OCI-LY7 (cell line): ENCODE measurements around the gene FLNA. TPM values are rescaled to one million over a fixed set of nuclear protein-coding genes. Genes with fewer than 3 reads are reported as not detected.

Experiments used
- BruUV-seq: library from RNA; stranded (reverse); fragments of 400-500 nt; replicated peaks from 2 replicates; lab custom pipeline; 2021; lab: Mats Ljungman, UMichigan
- CTCF ChIA-PET: fragments of 300-600 bp; sonication (Branson Sonifier 250); formaldehyde crosslinking; loops from one replicate; lab custom pipeline; 2022; ENCODE audit warnings: antibody characterized with exemption; ENCODE audit not compliant: unreplicated experiment; lab: Charles Lee
- POLR2A ChIA-PET: fragments of 300-600 bp; sonication (Branson Sonifier 250); formaldehyde crosslinking; loops from one replicate; lab custom pipeline; 2022; ENCODE audit warnings: antibody characterized with exemption; lab: Charles Lee
- DNase-seq: peaks from one replicate; pipeline ENCODE4 v3.0.0-alpha.2; 2015; ENCODE audit warnings: low spot score
- H2AFZ ChIP-seq: fragments of 200-600 bp; sonication (generic), shearing (Covaris generic); 2 replicates; pipeline ENCODE4 v1.6.1; 2014; ENCODE audit warnings: mild to moderate bottlenecking, antibody characterized with exemption, low read length, moderate library complexity
- H3K27ac ChIP-seq: fragments of 200-600 bp; sonication (generic); 2 replicates; pipeline ENCODE4 v1.5.1; 2014; ENCODE audit warnings: mixed run types, low read depth, mild to moderate bottlenecking, moderate library complexity, low read length, inconsistent platforms; ENCODE audit not compliant: poor library complexity, severe bottlenecking
- H3K36me3 ChIP-seq: fragments of 200-600 bp; sonication (generic); 2 replicates; pipeline ENCODE4 v1.6.1; 2014; ENCODE audit warnings: mild to moderate bottlenecking, antibody characterized with exemption, low read length, moderate library complexity, mixed read lengths; ENCODE audit not compliant: insufficient read depth
- H3K4me1 ChIP-seq: fragments of 200-600 bp; sonication (generic); 2 replicates; pipeline ENCODE4 v1.5.1; 2014; ENCODE audit warnings: mild to moderate bottlenecking, low read length; ENCODE audit not compliant: insufficient read depth, poor library complexity, severe bottlenecking
- H3K4me2 ChIP-seq: fragments of 200-600 bp; sonication (generic); 2 replicates; pipeline ENCODE4 v1.6.1; 2014; ENCODE audit warnings: mild to moderate bottlenecking, low read length
- H3K4me3 ChIP-seq: fragments of 200-600 bp; sonication (generic); 2 replicates; pipeline ENCODE4 v1.5.1; 2014; ENCODE audit warnings: mild to moderate bottlenecking, low read depth, low read length; ENCODE audit not compliant: poor library complexity, severe bottlenecking
- H3K79me2 ChIP-seq: fragments of 200-600 bp; sonication (generic); 2 replicates; pipeline ENCODE4 v1.6.1; 2016; ENCODE audit warnings: low read depth, mild to moderate bottlenecking, low read length, moderate library complexity, mixed read lengths; ENCODE audit not compliant: insufficient read depth
- H3K9me2 ChIP-seq: fragments of 200-600 bp; sonication (generic); 2 replicates; pipeline ENCODE4 v1.6.1; 2016; ENCODE audit warnings: mild to moderate bottlenecking, low read length, mixed read lengths; ENCODE audit not compliant: insufficient read depth
- H3K9me3 ChIP-seq: fragments of 200-600 bp; sonication (generic); 2 replicates; pipeline ENCODE4 v1.6.1; 2014; ENCODE audit warnings: mild to moderate bottlenecking, mixed run types, low read length, mixed read lengths
- H4K20me1 ChIP-seq: fragments of 200-600 bp; sonication (generic); 2 replicates; pipeline ENCODE4 v1.6.1; 2014; ENCODE audit warnings: mild to moderate bottlenecking, antibody characterized with exemption, low read length, moderate library complexity, mixed read lengths; ENCODE audit not compliant: insufficient read depth
- EZH2phosphoT487 ChIP-seq: fragments of 200-600 bp; sonication (generic); IDR thresholded peaks from 2 replicates; pipeline ENCODE4 v1.6.1; 2018; ENCODE audit warnings: low read depth, borderline replicate concordance, mild to moderate bottlenecking, mixed run types, antibody characterized with exemption, low read length, moderate library complexity, mixed read lengths
- intact Hi-C: fragments of 100-400 bp; cut with micrococcal nuclease; formaldehyde crosslinking; loops from one replicate; pipeline ENCODE4 v1.10.0; 2022; ENCODE audit not compliant: unreplicated experiment
- total RNA-seq, 2 experiments: library from RNA; depleted of rRNA in 1 of 2; stranded (reverse); fragments of >200 nt in 1 of 2; shearing (Covaris generic) in 1 of 2; gene quantifications; 2 replicates each; pipeline ENCODE4 v1.2.3, GENCODE V29; 2014 to 2022
- TF ChIP-seq, protein P1 (sequence below): fragments of 200-600 bp; sonication (generic); conservative IDR thresholded peaks from 2 replicates; pipeline ENCODE4 v1.5.1; 2014; ENCODE audit warnings: mild to moderate bottlenecking, antibody characterized with exemption, low read length, moderate library complexity, mixed read lengths

The FLNA gene
- total RNA-seq, 2 experiments from 2014 or later = 78.8 to 97.7 TPM

DNA sequence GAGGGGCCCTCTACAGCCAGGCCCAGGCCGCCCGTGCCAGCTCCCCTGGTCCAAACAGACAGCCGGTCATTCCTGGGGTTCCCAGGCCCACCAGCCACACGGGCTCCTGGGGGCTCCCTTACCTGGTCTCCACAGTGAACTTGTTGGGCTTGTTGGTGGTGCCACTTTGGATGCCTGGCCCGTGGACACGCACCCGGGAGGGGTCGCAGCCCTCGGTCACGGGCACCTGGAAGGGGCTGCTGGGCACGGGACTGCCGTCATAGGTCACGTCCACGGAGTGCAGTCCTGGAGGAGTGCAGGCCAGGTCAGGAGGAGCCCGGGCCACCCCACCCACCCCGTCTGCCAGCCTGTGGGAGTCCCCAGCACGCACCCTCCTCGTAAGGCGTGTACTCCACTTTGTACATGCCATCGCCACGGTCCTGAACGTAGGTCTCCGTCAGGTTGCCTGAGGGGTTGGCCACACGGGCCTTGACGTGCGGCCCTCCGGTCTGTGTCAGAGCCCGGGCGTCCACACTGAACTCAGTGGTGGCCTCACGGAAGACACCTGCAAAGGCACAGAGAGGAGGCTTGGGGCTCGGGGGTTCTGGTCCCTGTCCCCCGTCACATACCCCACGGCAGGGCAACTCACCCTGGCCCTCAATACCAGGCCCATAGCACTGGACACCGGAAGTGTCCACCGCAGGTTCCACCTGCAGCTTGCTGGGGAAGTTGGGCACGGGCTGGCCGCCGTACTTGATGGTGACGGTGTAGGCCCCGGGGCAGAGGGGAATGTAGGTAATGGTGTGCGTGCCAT lies 14.9 kb downstream of the FLNA start:
- no peaks in the 10 kb centered on the region for H4K20me1 ChIP-seq
- no peak overlapping the region for H2AFZ ChIP-seq
- H3K4me3 ChIP-seq = no peak overlapping the region
- no peak overlapping the region for H3K27ac ChIP-seq
- H3K4me2 ChIP-seq = no peak overlapping the region
- ChIA-PET CTCF (no interaction called here), POLR2A (no interaction called here)
- peaks cover 55% of the 10 kb centered on the region for H3K36me3 ChIP-seq
- intact Hi-C loops = no loop called here
- no peak for DNase-seq
- TF ChIP-seq, protein P1, sequence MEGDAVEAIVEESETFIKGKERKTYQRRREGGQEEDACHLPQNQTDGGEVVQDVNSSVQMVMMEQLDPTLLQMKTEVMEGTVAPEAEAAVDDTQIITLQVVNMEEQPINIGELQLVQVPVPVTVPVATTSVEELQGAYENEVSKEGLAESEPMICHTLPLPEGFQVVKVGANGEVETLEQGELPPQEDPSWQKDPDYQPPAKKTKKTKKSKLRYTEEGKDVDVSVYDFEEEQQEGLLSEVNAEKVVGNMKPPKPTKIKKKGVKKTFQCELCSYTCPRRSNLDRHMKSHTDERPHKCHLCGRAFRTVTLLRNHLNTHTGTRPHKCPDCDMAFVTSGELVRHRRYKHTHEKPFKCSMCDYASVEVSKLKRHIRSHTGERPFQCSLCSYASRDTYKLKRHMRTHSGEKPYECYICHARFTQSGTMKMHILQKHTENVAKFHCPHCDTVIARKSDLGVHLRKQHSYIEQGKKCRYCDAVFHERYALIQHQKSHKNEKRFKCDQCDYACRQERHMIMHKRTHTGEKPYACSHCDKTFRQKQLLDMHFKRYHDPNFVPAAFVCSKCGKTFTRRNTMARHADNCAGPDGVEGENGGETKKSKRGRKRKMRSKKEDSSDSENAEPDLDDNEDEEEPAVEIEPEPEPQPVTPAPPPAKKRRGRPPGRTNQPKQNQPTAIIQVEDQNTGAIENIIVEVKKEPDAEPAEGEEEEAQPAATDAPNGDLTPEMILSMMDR = no peak
- TF ChIP-seq EZH2phosphoT487 = no peak
- H3K4me1 ChIP-seq = no peaks in the 10 kb centered on the region
- H3K9me2 ChIP-seq = no peaks in the 10 kb centered on the region
- no peaks in the 10 kb centered on the region for H3K9me3 ChIP-seq
- BruUV-seq = TSS peak; percentile 83
- H3K79me2 ChIP-seq = no peaks in the 10 kb centered on the region

DNA sequence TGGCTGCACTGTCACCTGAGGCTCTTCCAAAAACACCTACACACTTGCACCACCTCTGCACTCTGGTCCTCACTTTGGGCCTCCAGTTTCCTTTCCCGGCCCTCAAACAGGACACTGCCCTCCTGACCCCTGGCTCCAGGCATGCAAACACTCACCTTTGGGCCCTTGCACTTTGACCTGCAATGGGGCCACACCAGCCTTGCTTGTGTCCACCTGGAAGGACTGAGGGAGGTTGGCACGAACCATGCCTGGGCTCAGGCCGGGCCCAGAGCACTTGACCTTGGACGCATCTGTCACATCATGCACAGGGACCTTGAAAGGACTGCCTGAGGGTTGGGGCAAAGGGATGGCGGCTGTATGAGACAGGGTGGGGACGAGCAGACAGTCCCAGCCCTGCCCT lies 15.6 kb downstream of the FLNA start:
- H3K79me2 ChIP-seq = no peaks in the 10 kb centered on the region
- BruUV-seq = no TSS peak
- H2AFZ ChIP-seq = no peak overlapping the region
- H3K9me2 ChIP-seq = no peaks in the 10 kb centered on the region
- H3K4me1 ChIP-seq = no peaks in the 10 kb centered on the region
- intact Hi-C loops = no loop called here
- no peak overlapping the region for H3K4me2 ChIP-seq
- ChIA-PET CTCF (no interaction called here), POLR2A (no interaction called here)
- H3K27ac ChIP-seq = no peak overlapping the region
- H3K9me3 ChIP-seq = no peaks in the 10 kb centered on the region
- peaks cover 55% of the 10 kb centered on the region for H3K36me3 ChIP-seq
- no peak for DNase-seq
- H3K4me3 ChIP-seq = no peak overlapping the region
- no peaks in the 10 kb centered on the region for H4K20me1 ChIP-seq
- TF ChIP-seq, protein P1 = no peak
- TF ChIP-seq EZH2phosphoT487 = no peak

DNA sequence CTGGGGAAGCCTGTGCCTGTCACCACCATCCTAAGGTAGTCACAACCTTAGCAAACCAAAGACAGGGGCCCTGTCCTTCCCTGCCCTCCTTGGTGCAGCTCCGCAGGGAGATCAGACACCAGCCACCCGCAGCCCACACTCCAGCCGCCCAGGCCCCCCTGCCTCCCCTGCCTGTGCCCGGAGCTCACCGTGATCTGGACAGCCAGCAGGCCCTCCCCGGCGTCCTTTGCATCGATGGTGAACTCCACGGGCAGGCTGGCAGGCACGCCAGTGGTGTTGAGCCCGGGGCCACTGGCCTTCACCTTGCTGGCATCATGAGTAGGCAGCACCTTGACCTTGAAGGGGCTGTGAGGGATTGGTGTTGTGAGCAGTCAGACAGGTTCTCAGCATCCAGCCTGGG lies 16.4 kb downstream of the FLNA start:
- Histone ChIP-seq H3K36me3 (peaks cover 63% of the 10 kb centered on the region), H3K4me1 (no peaks in the 10 kb centered on the region), H4K20me1 (no peaks in the 10 kb centered on the region), H3K27ac (no peak overlapping the region), H3K79me2 (no peaks in the 10 kb centered on the region), H3K4me3 (no peak overlapping the region), H3K4me2 (no peak overlapping the region), H3K9me2 (no peaks in the 10 kb centered on the region), H2AFZ (no peak overlapping the region), H3K9me3 (no peaks in the 10 kb centered on the region)
- TF ChIP-seq, protein P1 = no peak
- TF ChIP-seq EZH2phosphoT487 = no peak
- POLR2A ChIA-PET = no interaction called here
- intact Hi-C loops = no loop called here
- no TSS peak for BruUV-seq
- CTCF ChIA-PET = no interaction called here
- DNase-seq = no peak
